ENCODE measurements around the gene NBL1. TPM values are rescaled to one million over a fixed set of nuclear protein-coding genes. Genes with fewer than 3 reads are reported as not detected.

NBL1 gene
- total RNA-seq, 1 experiment from 2014 or later, result 75.9 TPM

- Histone ChIP-seq H3K9me3 (no peaks in the 10 kb centered on the region), H3K4me3 (no peak overlapping the region), H3K36me3 (no peaks in the 10 kb centered on the region), H3K27me3 (no peaks in the 10 kb centered on the region)
- DNase-seq, result no peak
Observed at GRCh38 chr1:19675797-19676196, 31.7 kb downstream of the NBL1 start.

GRCh38 chr1:19676438-19676922 is 32.4 kb downstream of the NBL1 start:
- H3K36me3 ChIP-seq, result no peaks in the 10 kb centered on the region
- no peaks in the 10 kb centered on the region for H3K27me3 ChIP-seq
- peak; percentile 95 for DNase-seq
- no peaks in the 10 kb centered on the region for H3K9me3 ChIP-seq
- H3K4me3 ChIP-seq, result no peak overlapping the region

DNA sequence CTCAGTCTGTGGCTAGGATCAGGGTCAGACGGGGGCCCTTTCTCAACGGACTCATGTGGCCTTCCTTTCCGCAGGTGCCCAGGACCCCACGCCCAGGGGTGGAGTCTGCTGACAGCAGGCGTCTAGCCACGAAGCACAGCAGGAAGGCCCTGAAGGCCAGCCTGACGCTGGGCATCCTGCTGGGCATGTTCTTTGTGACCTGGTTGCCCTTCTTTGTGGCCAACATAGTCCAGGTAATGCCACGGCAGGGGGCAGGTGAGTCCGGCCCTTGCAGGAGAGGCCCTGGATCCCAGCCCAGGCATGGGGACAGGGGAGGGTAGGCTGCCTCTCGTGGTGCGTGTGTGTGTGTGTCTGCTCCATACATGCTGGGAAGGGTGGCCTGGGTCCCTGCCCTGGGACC is 34.4 kb downstream of the NBL1 start:
- H3K9me3 ChIP-seq, result no peaks in the 10 kb centered on the region
- no peaks in the 10 kb centered on the region for H3K27me3 ChIP-seq
- DNase-seq, result no peak
- no peaks in the 10 kb centered on the region for H3K36me3 ChIP-seq
- H3K4me3 ChIP-seq, result no peak overlapping the region

DNA sequence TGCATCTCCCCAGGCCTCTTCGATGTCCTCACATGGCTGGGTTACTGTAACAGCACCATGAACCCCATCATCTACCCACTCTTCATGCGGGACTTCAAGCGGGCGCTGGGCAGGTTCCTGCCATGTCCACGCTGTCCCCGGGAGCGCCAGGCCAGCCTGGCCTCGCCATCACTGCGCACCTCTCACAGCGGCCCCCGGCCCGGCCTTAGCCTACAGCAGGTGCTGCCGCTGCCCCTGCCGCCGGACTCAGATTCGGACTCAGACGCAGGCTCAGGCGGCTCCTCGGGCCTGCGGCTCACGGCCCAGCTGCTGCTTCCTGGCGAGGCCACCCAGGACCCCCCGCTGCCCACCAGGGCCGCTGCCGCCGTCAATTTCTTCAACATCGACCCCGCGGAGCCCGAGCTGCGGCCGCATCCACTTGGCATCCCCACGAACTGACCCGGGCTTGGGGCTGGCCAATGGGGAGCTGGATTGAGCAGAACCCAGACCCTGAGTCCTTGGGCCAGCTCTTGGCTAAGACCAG is 34.9 kb downstream of the NBL1 start:
- H3K9me3 ChIP-seq, result no peaks in the 10 kb centered on the region
- DNase-seq, result no peak
- no peaks in the 10 kb centered on the region for H3K27me3 ChIP-seq
- H3K36me3 ChIP-seq, result no peaks in the 10 kb centered on the region
- H3K4me3 ChIP-seq, result no peak overlapping the region

GRCh38 chr1:19679691-19680090 is 35.6 kb downstream of the NBL1 start:
- Histone ChIP-seq H3K4me3 (no peak overlapping the region), H3K27me3 (no peaks in the 10 kb centered on the region), H3K9me3 (no peaks in the 10 kb centered on the region), H3K36me3 (no peaks in the 10 kb centered on the region)
- no peak for DNase-seq

- Histone ChIP-seq H3K4me3 (no peak overlapping the region), H3K9me3 (no peaks in the 10 kb centered on the region), H3K27me3 (no peaks in the 10 kb centered on the region), H3K36me3 (no peaks in the 10 kb centered on the region)
- DNase-seq, result no peak
Observed at GRCh38 chr1:19680644-19681043, 36.5 kb downstream of the NBL1 start.

- no peak for DNase-seq
- no peak overlapping the region for H3K4me3 ChIP-seq
- no peaks in the 10 kb centered on the region for H3K36me3 ChIP-seq
- H3K27me3 ChIP-seq, result no peaks in the 10 kb centered on the region
- H3K9me3 ChIP-seq, result no peaks in the 10 kb centered on the region
Observed at GRCh38 chr1:19682257-19682656, 38.1 kb downstream of the NBL1 start.

DNA sequence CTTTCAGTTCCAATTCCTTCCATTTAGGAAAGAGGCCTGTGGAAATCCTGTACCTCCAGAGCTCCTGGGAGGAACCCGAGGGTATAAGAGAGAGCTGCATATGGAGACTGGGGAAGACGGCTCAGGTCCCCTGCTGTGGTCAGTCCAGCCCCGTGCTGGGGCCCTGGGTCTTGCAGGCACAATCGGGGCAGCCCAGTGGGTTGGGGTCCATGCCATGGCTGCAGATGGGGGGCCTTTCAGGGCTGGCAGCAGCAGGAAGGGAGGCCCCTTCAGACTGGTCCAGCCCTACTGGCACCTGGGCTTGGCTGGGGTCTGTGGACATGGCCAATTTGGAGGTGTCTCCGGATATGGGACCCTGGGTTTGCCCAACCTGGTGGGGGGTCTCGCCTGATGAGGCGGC is 38.8 kb downstream of the NBL1 start:
- Histone ChIP-seq H3K9me3 (no peaks in the 10 kb centered on the region), H3K36me3 (no peaks in the 10 kb centered on the region), H3K4me3 (no peak overlapping the region), H3K27me3 (no peaks in the 10 kb centered on the region)
- no peak for DNase-seq

GRCh38 chr1:19683351-19683750 is 39.2 kb downstream of the NBL1 start:
- no peak overlapping the region for H3K4me3 ChIP-seq
- H3K9me3 ChIP-seq, result no peaks in the 10 kb centered on the region
- H3K36me3 ChIP-seq, result no peaks in the 10 kb centered on the region
- H3K27me3 ChIP-seq, result no peaks in the 10 kb centered on the region
- DNase-seq, result no peak

DNA sequence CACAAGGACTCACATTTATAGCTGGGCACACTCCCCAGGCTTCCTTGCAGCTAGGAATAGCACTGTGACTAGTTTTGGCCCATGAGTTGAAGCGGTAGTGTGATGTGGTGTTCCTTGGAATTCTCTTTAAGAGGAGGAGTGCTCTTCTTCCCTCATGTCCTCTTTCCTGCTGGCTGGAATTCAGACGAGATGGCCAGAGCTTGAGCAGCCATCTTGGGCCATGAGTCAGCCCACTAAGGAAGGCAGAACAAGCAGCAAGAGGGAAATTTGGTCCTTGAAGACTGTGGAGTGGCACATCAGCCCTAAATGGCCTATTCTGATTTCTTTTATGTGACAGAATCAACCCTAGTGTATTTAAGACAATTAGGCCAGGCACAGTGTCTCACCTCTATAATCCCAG is 40.6 kb downstream of the NBL1 start:
- Histone ChIP-seq H3K36me3 (no peaks in the 10 kb centered on the region), H3K9me3 (no peaks in the 10 kb centered on the region), H3K4me3 (no peak overlapping the region), H3K27me3 (no peaks in the 10 kb centered on the region)
- DNase-seq, result peak; percentile 25

DNA sequence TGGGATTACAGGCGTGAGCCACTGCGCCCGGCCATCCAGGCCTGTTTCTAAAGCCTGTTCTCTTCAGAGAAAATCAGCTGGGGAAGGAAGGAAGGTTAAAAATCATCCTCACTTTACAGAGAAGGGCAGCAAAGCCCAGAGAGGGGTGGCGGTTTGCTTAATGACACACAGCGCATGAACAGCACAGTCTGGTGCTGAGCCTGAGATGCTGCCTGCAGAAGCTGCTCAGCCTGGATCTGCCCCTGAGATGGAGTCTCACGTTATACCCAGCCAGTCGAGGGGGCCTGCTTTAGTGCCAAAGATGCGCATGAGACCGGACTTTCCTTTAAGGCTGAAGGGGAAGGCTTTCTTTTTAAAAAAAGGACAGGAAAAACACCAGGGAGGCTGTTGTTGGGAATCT is 41.9 kb downstream of the NBL1 start:
- Histone ChIP-seq H3K9me3 (no peaks in the 10 kb centered on the region), H3K27me3 (no peaks in the 10 kb centered on the region), H3K36me3 (no peaks in the 10 kb centered on the region), H3K4me3 (no peak overlapping the region)
- DNase-seq, result no peak

DNA sequence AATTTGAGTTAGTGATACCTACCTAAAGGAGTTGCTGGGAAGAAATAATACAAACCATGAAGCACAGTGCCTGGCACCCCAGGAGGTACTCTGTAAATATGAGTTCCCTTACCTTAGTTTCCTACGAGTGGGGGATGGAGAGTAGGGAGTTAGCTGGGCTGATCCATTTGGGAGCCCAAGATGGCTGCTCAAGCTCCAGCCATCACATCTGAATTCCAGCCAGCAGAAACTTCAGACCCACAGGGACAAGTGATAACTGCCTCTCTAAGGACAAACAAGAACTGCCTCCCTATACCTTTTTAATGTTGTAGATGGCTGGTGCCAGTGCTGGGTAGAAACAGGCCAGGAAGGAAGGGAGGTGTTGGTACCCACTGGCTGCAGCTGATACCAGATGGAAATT is 43.3 kb downstream of the NBL1 start:
- DNase-seq, result no peak
- no peak overlapping the region for H3K4me3 ChIP-seq
- H3K36me3 ChIP-seq, result no peaks in the 10 kb centered on the region
- H3K9me3 ChIP-seq, result no peaks in the 10 kb centered on the region
- H3K27me3 ChIP-seq, result no peaks in the 10 kb centered on the region

- Histone ChIP-seq H3K4me3 (no peak overlapping the region), H3K9me3 (no peaks in the 10 kb centered on the region), H3K36me3 (no peaks in the 10 kb centered on the region), H3K27me3 (no peaks in the 10 kb centered on the region)
- DNase-seq, result no peak
Observed at GRCh38 chr1:19688041-19688842, 44.1 kb downstream of the NBL1 start.

DNA sequence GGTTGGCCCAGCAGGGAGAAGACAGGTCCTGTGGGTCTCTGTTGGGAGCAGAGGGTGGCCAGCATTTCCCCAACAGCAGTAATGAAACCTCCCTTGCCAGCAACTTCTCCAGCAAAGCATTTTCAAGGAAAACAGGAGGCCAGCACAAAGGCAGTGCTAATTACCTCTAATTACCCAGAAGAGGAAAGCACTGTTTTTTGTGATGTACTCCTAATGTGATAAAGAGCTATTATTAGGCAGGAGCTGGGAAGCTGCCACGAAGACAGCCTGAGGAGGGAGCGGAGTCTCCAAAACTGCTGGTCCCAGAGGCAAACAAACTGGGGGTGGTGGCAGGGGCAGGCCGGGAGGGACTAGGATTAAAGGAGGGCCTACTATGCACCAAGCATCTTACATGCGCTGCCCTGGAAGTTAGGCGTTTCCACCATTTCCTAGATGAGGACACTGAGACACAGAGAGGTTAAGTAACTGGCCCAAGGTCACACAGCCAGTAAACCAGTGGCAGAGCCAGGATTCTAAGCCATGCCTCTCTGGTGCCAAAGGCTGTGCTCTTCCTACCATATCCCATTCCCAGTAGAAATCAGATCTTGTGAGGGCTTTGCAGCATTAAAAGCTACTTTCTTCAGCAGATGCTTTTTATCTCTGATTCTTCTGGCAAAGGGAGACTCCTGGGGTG is 45.1 kb downstream of the NBL1 start:
- DNase-seq, result no peak

DNA sequence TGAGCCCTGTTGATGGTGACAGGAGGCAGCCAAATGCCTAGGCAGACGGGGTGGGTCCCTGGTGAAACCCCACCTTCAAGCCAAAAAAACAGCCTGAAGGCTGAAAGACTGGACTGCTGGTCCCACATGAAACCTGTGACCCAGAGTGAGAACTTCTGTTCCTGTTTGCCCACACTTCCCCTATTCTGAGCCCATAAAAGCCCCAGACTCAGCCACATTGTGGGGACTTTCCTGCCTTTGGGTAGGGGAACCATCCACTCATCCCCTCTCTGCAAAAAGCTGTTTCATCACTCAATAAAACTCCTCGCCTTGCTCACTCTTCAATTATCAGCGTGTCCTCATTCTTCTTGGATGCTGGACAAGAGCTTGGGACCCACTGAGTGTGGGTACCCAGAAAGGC is 45.7 kb downstream of the NBL1 start:
- H3K9me3 ChIP-seq, result no peaks in the 10 kb centered on the region
- no peaks in the 10 kb centered on the region for H3K27me3 ChIP-seq
- H3K4me3 ChIP-seq, result no peak overlapping the region
- DNase-seq, result no peak
- H3K36me3 ChIP-seq, result no peaks in the 10 kb centered on the region

More for the DNA sequence above, 45.1 kb downstream of the NBL1 start:
- no peaks in the 10 kb centered on the region for H3K9me3 ChIP-seq
- no peaks in the 10 kb centered on the region for H3K36me3 ChIP-seq
- H3K27me3 ChIP-seq, result no peaks in the 10 kb centered on the region
- no peak overlapping the region for H3K4me3 ChIP-seq

DNA sequence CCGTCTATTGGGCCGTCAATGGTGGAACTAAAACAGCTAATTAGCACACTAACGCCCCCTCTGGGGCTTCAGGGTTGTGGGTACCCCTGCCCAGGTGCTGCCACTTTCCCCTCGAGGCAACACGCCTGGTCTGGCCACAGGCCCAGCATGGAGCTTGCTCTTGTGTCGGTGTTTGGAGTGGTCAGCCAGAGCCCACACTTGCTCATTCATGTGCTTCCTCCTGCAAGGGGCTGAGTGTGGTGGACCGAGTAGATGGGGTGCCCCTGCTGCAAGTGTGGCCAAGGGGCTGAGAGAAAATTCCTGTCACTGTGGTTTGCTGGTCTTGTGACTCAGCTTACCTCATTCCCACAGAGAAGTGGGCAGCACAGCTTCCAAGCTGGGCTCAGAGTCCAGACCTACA is 46.2 kb downstream of the NBL1 start:
- H3K36me3 ChIP-seq, result no peaks in the 10 kb centered on the region
- DNase-seq, result no peak
- no peaks in the 10 kb centered on the region for H3K9me3 ChIP-seq
- no peak overlapping the region for H3K4me3 ChIP-seq
- no peaks in the 10 kb centered on the region for H3K27me3 ChIP-seq

DNA sequence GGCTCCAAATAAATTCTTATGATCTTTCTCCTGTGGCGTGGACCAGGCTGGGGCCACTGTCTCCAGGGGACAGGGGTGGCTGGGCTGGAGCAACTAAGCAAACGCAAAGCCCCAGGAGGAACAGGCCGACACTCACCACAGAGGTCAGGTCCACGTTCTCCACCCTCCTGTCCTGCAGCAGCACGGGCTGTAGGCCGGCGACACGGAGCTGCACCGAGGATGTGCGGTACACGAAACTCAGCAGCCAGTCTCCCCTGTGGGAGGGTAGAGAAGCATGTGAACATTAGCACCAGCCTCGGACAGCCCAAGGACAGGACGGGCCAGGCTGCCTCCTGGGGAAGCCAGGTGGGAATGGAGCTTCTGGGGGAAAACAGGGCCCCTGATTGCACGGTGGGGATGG is 50.2 kb downstream of the NBL1 start:
- H3K36me3 ChIP-seq, result no peaks in the 10 kb centered on the region
- H3K4me3 ChIP-seq, result no peak overlapping the region
- H3K27me3 ChIP-seq, result no peaks in the 10 kb centered on the region
- DNase-seq, result no peak
- H3K9me3 ChIP-seq, result no peaks in the 10 kb centered on the region

GRCh38 chr1:19695772-19696171 is 51.7 kb downstream of the NBL1 start:
- Histone ChIP-seq H3K36me3 (no peaks in the 10 kb centered on the region), H3K4me3 (no peak overlapping the region), H3K27me3 (no peaks in the 10 kb centered on the region), H3K9me3 (no peaks in the 10 kb centered on the region)
- DNase-seq, result no peak

All from MG63 (cell line).